Esophagus (tissue), 2 donors: Measurements from ENCODE around the gene RAD51D. TPM values are rescaled to one million over a fixed set of nuclear protein-coding genes. Genes with fewer than 3 reads are reported as not detected.
"Not testable (repeated sequence)": the region's sequence is repeated elsewhere in the genome, so short reads cannot be mapped to it uniquely, and the experiment has no call there.

Experiments used
- H3K27ac ChIP-seq, 2 donors: one replicate each; pipeline ENCODE4 v1.5.1; 2013; ENCODE audit warnings: low read depth in 2 of 2, mild to moderate bottlenecking in 2 of 2, inconsistent platforms in 1 of 2, low read length in 1 of 2, moderate library complexity in 1 of 2
- H3K27me3 ChIP-seq, 2 donors: one replicate each; pipeline ENCODE4 v1.6.1; 2013; ENCODE audit warnings: low read length in 2 of 2, control low read depth in 1 of 2, mild to moderate bottlenecking in 1 of 2; ENCODE audit not compliant: insufficient read depth in 2 of 2, control insufficient read depth in 1 of 2
- H3K36me3 ChIP-seq, 2 donors: one replicate each; pipeline ENCODE4 v1.6.1; 2013; ENCODE audit warnings: low read length in 1 of 2; ENCODE audit not compliant: control insufficient read depth in 2 of 2, insufficient read depth in 2 of 2
- H3K4me1 ChIP-seq, 2 donors: one replicate each; pipeline ENCODE4 v1.6.1; 2013; ENCODE audit warnings: low read length in 1 of 2; ENCODE audit not compliant: control insufficient read depth in 2 of 2, insufficient read depth in 2 of 2
- H3K4me3 ChIP-seq, 2 donors: one replicate each; pipeline ENCODE4 v1.5.1; 2013; ENCODE audit warnings: low read length in 2 of 2, mild to moderate bottlenecking in 2 of 2, low read depth in 1 of 2, moderate library complexity in 1 of 2
- H3K9me3 ChIP-seq, 2 donors: one replicate each; pipeline ENCODE4 v1.6.1; 2013; ENCODE audit warnings: mild to moderate bottlenecking in 2 of 2, low read depth in 1 of 2, low read length in 1 of 2, moderate library complexity in 1 of 2; ENCODE audit not compliant: control insufficient read depth in 2 of 2, insufficient read depth in 1 of 2
- WGBS, 2 donors: extraction: QIAGEN DNeasy Blood & Tissue Kit; methylation state at CpG; one replicate each; pipeline ENCODE4 v1.1.7; 2013; 5-methylcytosine and 5-hydroxymethylcytosine counted together
- polyA plus RNA-seq, 2 donors: library from polyadenylated mRNA; stranded (reverse); fragments of 200-250 nt; gene quantifications; one replicate each; pipeline ENCODE4 v1.2.3, GENCODE V29; 2013
- donor health status: healthy with polysubstance abuse.
- donor health status: Bipolar disorder and iron deficiency.

RAD51D gene
- polyA plus RNA-seq, 2 donors = 2.7 to 3.8 TPM

DNA sequence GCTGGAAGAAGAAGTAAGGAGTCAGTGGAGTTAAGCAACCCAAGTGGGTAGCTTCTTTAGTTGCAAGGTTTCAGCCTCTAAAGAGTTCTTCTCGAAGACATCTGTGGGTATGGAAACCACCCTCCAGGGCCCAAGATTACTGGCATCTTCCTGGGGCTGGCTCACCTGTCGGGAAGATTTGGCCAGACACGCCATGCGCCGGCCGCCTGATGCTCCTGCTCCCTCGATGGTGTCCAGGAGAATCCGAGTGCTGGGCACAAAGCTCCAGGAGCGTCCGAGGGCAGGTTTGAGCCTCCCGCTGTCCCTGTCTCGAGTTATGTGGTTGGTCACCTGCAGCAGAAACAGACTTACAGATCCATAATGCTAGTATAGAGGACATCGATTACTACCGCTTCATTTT is 18.6 kb downstream of the RAD51D start:
- peaks cover 5% of the 10 kb centered on the region in 2 donors for H3K36me3 ChIP-seq
- H3K4me3 ChIP-seq = no peak overlapping the region
- no peaks in the 10 kb centered on the region for H3K9me3 ChIP-seq
- 95 to 96% methylated on average over 14 of the region's 14 CpGs for WGBS, 2 donors
- no peaks in the 10 kb centered on the region for H3K27me3 ChIP-seq
- H3K27ac ChIP-seq = no peak overlapping the region
- no peaks in the 10 kb centered on the region for H3K4me1 ChIP-seq

DNA sequence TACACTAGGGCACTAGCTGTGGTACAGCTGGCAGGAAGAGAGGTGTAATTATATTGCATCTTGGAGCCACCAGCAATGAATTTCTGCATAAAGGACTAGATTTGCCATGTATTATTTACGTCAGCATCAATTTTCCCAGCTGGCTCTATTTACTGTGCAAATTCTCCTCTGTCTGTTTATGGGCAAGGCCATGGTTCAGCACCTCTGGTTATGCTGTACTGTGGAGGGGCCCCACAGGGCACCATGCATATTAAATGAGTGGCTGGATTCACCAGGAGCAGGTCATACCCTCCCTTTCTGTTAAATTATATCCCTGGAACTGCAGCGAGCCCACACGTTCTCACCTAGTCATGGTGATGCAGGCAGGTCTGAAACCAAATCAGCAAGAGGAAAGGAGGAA is 19.8 kb downstream of the RAD51D start:
- H3K36me3 ChIP-seq = peaks cover 3 to 5% of the 10 kb centered on the region in 2 donors
- no peaks in the 10 kb centered on the region for H3K9me3 ChIP-seq
- no peaks in the 10 kb centered on the region for H3K4me1 ChIP-seq
- H3K4me3 ChIP-seq = no peak overlapping the region
- H3K27ac ChIP-seq = no peak overlapping the region
- H3K27me3 ChIP-seq = no peaks in the 10 kb centered on the region
- WGBS, 2 donors = 90 to 92% methylated on average over 3 of the region's 3 CpGs

DNA sequence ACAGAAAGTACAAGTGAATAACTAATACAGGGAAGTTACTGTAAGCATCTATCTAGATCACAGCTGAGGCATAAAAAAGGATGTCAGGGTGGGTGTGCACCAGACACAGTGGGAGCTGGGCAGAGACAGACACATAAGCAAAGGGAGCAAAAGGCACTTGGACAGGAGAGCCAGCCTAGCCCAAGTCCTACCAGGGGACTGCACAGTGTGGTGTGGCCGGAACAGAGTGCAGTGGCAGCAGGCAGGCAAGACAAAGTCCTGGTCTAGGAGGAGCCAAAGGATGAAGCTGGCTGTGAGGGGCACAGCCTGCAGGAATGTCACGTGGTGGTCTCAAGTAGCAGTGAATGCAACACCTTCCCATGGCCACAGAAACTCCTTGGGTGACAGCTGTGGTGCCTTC is 21.9 kb downstream of the RAD51D start:
- Histone ChIP-seq H3K36me3 (no peaks in the 10 kb centered on the region), H3K27ac (no peak overlapping the region), H3K9me3 (no peaks in the 10 kb centered on the region), H3K4me1 (no peaks in the 10 kb centered on the region), H3K27me3 (no peaks in the 10 kb centered on the region), H3K4me3 (no peak overlapping the region)
- WGBS, 2 donors = 88% methylated on average over 2 of the region's 2 CpGs

DNA sequence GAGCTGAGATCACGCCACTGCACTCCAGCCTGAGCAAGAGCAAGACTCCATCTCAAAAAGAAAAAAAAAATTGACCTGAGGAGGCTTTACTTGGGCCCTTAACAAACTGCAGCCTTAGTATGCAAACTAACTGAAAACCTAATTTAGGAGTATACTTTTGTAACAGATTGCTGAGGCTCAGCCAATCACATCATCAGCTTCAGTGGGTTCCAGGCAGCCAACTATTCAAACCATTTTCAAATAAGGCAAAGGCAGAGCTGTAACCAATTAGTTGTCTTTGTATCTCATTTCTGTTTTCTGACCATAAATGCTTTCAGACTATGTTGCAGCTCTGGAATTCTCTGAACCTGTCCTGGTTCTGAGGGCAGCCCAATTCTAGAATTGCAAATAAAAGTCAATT is 23.9 kb downstream of the RAD51D start:
- no peaks in the 10 kb centered on the region for H3K9me3 ChIP-seq
- H3K36me3 ChIP-seq = no peaks in the 10 kb centered on the region
- H3K4me3 ChIP-seq = no peak overlapping the region
- no peaks in the 10 kb centered on the region for H3K27me3 ChIP-seq
- 97 to 100% methylated on average over 1 of the region's 1 CpG for WGBS, 2 donors
- H3K27ac ChIP-seq = no peak overlapping the region
- H3K4me1 ChIP-seq = no peaks in the 10 kb centered on the region

DNA sequence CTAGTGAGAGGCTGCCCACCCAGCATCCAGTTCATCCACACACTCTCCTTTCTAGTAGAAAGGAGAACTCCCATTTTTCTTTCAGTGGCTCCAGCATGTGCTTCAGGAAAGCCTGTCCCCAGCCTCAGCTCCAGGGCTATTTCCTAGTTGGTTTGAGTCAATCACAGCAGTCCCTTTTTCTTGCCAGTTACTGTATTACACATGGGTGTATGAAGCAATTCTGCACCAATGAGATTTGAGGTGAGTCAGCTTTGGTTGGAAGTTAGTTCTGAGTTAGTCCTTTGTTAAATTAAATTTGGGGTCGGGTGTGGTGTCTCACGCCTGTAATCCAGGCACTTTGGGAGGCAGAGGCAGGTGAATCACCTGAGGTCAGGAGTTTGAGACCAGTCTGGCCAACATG is 24.8 kb downstream of the RAD51D start:
- 53 to 65% methylated on average over 2 of the region's 2 CpGs for WGBS, 2 donors
- H3K27ac ChIP-seq = peak overlapping the region; percentile 48 to 77

DNA sequence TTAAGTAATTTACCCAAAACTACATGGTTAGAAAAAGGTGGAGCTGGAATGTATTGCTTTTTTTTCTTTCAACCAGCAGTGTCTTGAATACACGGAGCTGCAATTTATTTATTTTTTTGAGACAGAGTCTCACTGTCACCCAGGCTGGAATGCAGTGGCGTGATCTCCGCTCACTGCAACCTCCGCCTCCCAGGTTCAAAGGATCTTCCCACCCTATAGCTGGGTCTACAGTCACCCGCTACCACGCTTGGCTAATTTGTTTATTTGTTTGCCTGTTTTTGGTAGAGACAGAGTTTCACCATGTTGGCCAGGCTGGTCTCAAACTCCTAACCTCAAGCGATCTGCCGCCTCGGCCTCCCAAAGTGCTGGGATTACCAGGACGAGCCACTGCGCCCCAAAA is 29.0 kb downstream of the RAD51D start:
- H3K27ac ChIP-seq, H3K36me3 ChIP-seq, H3K27me3 ChIP-seq, H3K4me3 ChIP-seq, H3K4me1 ChIP-seq, H3K9me3 ChIP-seq: not testable (repeated sequence)
- WGBS, 2 donors = 87 to 88% methylated on average over 11 of the region's 11 CpGs

More for the DNA sequence above, 24.8 kb downstream of the RAD51D start:
- no peaks in the 10 kb centered on the region for H3K9me3 ChIP-seq
- no peak overlapping the region for H3K4me3 ChIP-seq
- no peaks in the 10 kb centered on the region for H3K27me3 ChIP-seq
- H3K4me1 ChIP-seq = peaks cover 0 to under 1% of the 10 kb centered on the region in 2 donors
- no peaks in the 10 kb centered on the region for H3K36me3 ChIP-seq

DNA sequence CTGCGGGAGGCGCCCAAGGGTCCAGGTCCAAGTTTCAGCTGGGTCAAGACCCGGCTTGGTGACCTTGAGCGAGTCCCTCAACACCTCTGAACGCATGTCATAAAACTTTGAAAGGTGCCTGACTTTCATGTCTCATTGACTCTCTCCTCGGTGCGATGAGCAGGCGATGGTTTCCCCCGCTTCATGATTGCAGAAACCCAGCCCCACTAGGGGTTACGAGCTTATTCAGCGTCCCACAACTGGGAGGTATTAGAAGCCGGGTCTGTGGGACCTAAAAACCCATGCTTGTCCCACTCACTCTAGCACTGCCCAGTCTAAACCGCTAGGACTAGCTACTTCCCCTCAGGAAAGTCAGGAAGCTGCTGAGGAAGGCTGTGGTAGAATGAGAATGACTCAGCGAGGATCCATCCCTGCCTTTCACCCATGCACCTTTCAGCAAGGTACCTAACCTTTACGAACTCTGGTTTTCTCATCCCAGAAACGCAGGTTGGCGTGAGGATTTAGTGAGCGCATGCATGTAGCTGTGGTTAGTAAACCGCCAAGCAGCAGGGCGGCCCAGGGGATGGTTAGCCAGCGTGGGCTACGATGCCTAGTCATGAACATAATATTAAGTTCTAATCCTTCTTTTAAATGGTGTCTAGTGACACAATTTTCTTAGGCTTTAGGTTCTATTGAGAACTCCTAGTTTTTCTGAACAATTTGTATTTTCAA is 29.9 kb downstream of the RAD51D start:
- Histone ChIP-seq H3K4me1 (peaks cover 0 to 8% of the 10 kb centered on the region in 2 donors), H3K27me3 (no peaks in the 10 kb centered on the region), H3K36me3 (no peaks in the 10 kb centered on the region), H3K4me3 (peak overlapping the region; percentile 48 to 87), H3K27ac (peak overlapping the region; percentile 57 to 84), H3K9me3 (no peaks in the 10 kb centered on the region)
- WGBS, 2 donors = 35 to 43% methylated on average over 22 of the region's 22 CpGs

DNA sequence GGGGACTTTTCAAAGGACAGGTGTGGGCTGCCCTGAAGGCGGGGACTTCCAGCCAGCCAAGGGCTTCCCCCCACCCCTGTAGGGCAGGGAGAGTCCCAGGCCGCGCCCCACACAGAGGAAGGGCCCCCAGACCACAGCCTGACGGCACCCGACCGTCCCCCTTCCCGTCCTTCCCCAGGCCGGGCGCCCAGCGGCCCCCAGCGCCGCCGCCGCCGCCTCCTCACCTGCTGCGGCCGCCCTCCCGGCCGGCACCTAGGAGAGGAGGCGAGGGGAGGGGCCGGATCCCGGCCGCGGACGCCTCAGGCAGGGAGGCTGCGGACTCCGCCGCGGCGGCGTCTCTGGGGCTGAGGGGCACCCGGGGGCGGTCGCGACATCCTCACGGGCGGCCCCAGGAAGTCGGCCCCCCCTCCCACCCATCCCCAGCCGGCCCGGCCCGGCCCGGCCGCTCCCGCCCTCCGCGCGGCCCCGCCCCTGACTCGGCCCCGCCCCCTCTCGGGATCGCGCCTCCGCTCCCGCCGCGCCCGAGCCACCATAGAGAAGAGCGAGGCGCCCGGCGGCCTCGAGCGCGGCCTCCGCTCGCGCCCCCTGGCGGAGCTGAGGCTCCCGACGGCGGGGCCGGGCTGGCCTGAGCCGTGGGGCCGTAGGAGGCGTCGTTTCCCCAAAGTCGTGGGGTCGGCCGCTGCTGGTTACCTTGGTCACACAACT is 30.6 kb downstream of the RAD51D start:
- H3K4me3 ChIP-seq = peak overlapping the region; percentile 87 to 89
- WGBS, 2 donors = 0 to 1% methylated on average over 28 to 80 of the region's 80 CpGs
- peak overlapping the region; percentile 83 to 98 for H3K27ac ChIP-seq
- peaks cover 0 to 8% of the 10 kb centered on the region in 2 donors for H3K4me1 ChIP-seq
- H3K9me3 ChIP-seq = no peaks in the 10 kb centered on the region
- H3K27me3 ChIP-seq = no peaks in the 10 kb centered on the region
- H3K36me3 ChIP-seq = no peaks in the 10 kb centered on the region

DNA sequence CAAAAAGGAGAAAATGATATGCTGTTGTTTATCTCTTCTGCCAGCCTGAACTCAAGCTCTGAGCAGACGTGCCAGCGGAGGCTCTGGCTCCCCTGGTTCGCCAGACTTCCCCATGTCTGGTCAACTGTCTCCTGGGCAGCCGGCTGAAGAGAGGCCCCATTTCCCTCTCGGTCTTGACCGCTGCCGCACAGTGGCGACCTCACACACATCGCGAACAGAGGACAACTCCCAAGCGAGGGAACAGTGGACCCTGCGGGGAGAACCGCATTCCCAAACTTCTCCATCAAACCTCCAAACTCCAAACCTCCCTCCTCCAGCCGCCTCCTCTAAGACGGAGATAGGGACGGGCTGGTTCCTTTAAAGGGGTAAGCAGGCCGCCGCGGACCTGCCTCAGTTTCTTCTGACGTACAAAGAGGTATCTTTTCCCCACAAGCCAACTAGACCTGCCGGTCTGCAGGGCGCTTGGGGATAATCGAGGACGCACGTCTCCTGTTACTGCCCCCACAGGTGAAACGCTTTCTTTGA is 31.2 kb downstream of the RAD51D start:
- Histone ChIP-seq H3K27ac (peak overlapping the region; percentile 83 to 98), H3K9me3 (no peaks in the 10 kb centered on the region), H3K36me3 (no peaks in the 10 kb centered on the region), H3K27me3 (no peaks in the 10 kb centered on the region), H3K4me1 (peaks cover 0 to 8% of the 10 kb centered on the region in 2 donors), H3K4me3 (peak overlapping the region; percentile 87 to 89)
- WGBS, 2 donors = 1% methylated on average over 26 of the region's 26 CpGs
